ENCODE data around the gene CDK19.

Gene CDK19

GRCh38 chr6:110703906-110704594 lies 111.2 kb downstream of the CDK19 start:
- DNase-seq (ENCODE audit: low read depth in 3 of 3, low spot score in 1 of 3): no peak

- DNase-seq (ENCODE audit: low read depth in 3 of 3, low spot score in 1 of 3): no peak
Observed at GRCh38 chr6:110703010-110703905, 112.0 kb downstream of the CDK19 start.

- DNase-seq (ENCODE audit: low read depth in 3 of 3, low spot score in 1 of 3): no peak
Observed at GRCh38 chr6:110699780-110700179, 115.5 kb downstream of the CDK19 start.

- no peak for DNase-seq (ENCODE audit: low read depth in 3 of 3, low spot score in 1 of 3)
Observed at GRCh38 chr6:110693994-110694393, 121.3 kb downstream of the CDK19 start.

GRCh38 chr6:110693296-110693695 lies 122.0 kb downstream of the CDK19 start:
- DNase-seq (ENCODE audit: low read depth in 3 of 3, low spot score in 1 of 3): no peak

GRCh38 chr6:110690916-110691315 lies 124.4 kb downstream of the CDK19 start:
- DNase-seq (ENCODE audit: low read depth in 3 of 3, low spot score in 1 of 3): no peak

- DNase-seq (ENCODE audit: low read depth in 3 of 3, low spot score in 1 of 3): no peak
Observed at GRCh38 chr6:110690106-110690654, 125.1 kb downstream of the CDK19 start.

- DNase-seq (ENCODE audit: low read depth in 3 of 3, low spot score in 1 of 3): no peak
Observed at GRCh38 chr6:110689275-110689935, 125.9 kb downstream of the CDK19 start.

- DNase-seq (ENCODE audit: low read depth in 3 of 3, low spot score in 1 of 3): no peak
Observed at GRCh38 chr6:110688661-110689268, 126.5 kb downstream of the CDK19 start.

- DNase-seq (ENCODE audit: low read depth in 3 of 3, low spot score in 1 of 3): no peak
Observed at GRCh38 chr6:110687326-110687725, 127.9 kb downstream of the CDK19 start.

GRCh38 chr6:110683241-110683640 lies 132.0 kb downstream of the CDK19 start:
- DNase-seq (ENCODE audit: low read depth in 3 of 3, low spot score in 1 of 3): no peak

GRCh38 chr6:110682460-110682853 lies 132.8 kb downstream of the CDK19 start:
- DNase-seq (ENCODE audit: low read depth in 3 of 3, low spot score in 1 of 3): peak in 2 of 3 donors; percentile 24 to 31

- DNase-seq (ENCODE audit: low read depth in 3 of 3, low spot score in 1 of 3): no peak
Observed at GRCh38 chr6:110681543-110682459, 133.5 kb downstream of the CDK19 start.

GRCh38 chr6:110676396-110676795 lies 138.9 kb downstream of the CDK19 start:
- DNase-seq (ENCODE audit: low read depth in 3 of 3, low spot score in 1 of 3): no peak

- no peak for DNase-seq (ENCODE audit: low read depth in 3 of 3, low spot score in 1 of 3)
Observed at GRCh38 chr6:110674096-110674495, 141.2 kb downstream of the CDK19 start.

- no peak for DNase-seq (ENCODE audit: low read depth in 3 of 3, low spot score in 1 of 3)
Observed at GRCh38 chr6:110672122-110672521, 143.1 kb downstream of the CDK19 start.

GRCh38 chr6:110671447-110671846 lies 143.8 kb downstream of the CDK19 start:
- no peak for DNase-seq (ENCODE audit: low read depth in 3 of 3, low spot score in 1 of 3)

GRCh38 chr6:110665600-110665999 lies 149.7 kb downstream of the CDK19 start:
- no peak for DNase-seq (ENCODE audit: low read depth in 3 of 3, low spot score in 1 of 3)

- no peak for DNase-seq (ENCODE audit: low read depth in 3 of 3, low spot score in 1 of 3)
Observed at GRCh38 chr6:110664933-110665332, 150.3 kb downstream of the CDK19 start.

Data from stimulated activated CD4-positive, alpha-beta T cell treated with anti-CD3 and anti-CD28 coated beads, TNF-alpha, amount 100 ng/mL, for 1 hour (primary cell).